ENCODE data around the gene DDI1. TPM values are rescaled to one million over a fixed set of nuclear protein-coding genes. Genes with fewer than 3 reads are reported as not detected.

Gene DDI1
- not detected in 2 replicates for total RNA-seq

GRCh38 chr11:104036588-104036987, at the start of gene DDI1:
TSS of gene DDI1 (plus strand) at chr11:104036640. CDS start at chr11:104036823, 183 bp downstream.

Other genes with a start within 250 kb of the DDI1 start
- gene PDGFD, start 127.5 kb downstream of the DDI1 start, total RNA-seq = 17.9 and 29.6 TPM in 2 replicates